Activated T-helper 1 cell treated with anti-CD3 and anti-CD28 coated beads, Interleukin-12 subunit alpha, Interleukin-12 subunit beta, Interleukin-2, Interleukin-4 antibody, amounts not matched to agents 30 ng/mL and 10 ng/mL and 1 ng/mL, durations not matched to agents 14 hours and 24 hours and 36 hours (primary cell): Measurements from ENCODE around the gene HSPG2. TPM values are rescaled to one million over a fixed set of nuclear protein-coding genes. Genes with fewer than 3 reads are reported as not detected.
A peak's percentile ranks its signal among the peaks of the same experiment; 100 is the strongest.

Source experiments
- DNase-seq: peaks from one replicate; pipeline ENCODE4 v3.0.0; 2021; ENCODE audit warnings: low spot score
- H3K27ac Mint-ChIP-seq: one replicate; pipeline ENCODE4 v1.8.0; 2021; ENCODE audit warnings: mild to moderate bottlenecking, mixed read lengths
- H3K27me3 Mint-ChIP-seq: one replicate; pipeline ENCODE4 v1.8.0; 2022; ENCODE audit warnings: mild to moderate bottlenecking, moderate library complexity, mixed read lengths; ENCODE audit not compliant: insufficient read depth
- H3K36me3 Mint-ChIP-seq: one replicate; pipeline ENCODE4 v1.8.0; 2021; ENCODE audit warnings: low read depth, mixed read lengths
- H3K4me1 Mint-ChIP-seq: one replicate; pipeline ENCODE4 v1.8.0; 2021; ENCODE audit warnings: low read depth, mixed read lengths
- H3K4me3 Mint-ChIP-seq: one replicate; pipeline ENCODE4 v1.8.0; 2021; ENCODE audit warnings: mild to moderate bottlenecking, moderate library complexity, mixed read lengths
- H3K9me3 Mint-ChIP-seq: one replicate; pipeline ENCODE4 v1.8.0; 2021; ENCODE audit warnings: mixed read lengths
- intact Hi-C: fragments of 100-400 bp; cut with micrococcal nuclease; formaldehyde crosslinking; loops from one replicate; pipeline ENCODE4 v1.15.1; 2024
- total RNA-seq: library from RNA; stranded (reverse); gene quantifications from 2 replicates; pipeline ENCODE4 v1.2.3, GENCODE V29; 2022

The HSPG2 gene
- total RNA-seq, 1 donor from 2014 or later = 2.4 TPM

DNA sequence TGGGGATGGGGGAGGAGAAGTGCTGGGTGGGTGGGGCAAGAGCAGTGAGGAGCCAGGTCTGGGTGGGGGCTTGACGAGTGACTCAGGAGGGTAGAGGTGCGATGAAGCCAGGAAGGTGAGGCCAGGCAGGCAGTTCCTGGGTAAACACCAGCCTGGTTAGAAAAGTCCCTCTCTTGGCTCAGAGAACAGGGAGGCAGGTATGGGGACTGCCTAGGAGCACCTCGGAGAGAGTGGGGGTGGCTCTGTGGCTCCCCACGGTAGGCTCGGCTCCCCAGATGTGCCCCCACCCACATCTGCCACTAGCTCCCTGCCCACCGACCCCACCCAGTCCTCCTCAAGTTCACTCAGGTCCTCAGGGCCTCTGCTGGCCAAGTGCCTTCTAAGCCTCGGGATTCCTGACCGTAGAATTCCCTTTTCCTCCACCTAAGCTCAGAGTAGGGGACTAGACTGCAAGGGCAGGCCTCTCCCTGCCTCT is 1.2 kb downstream of the HSPG2 start:
- Mint-ChIP-seq H3K4me3 (peak overlapping the region; percentile 67), H3K9me3 (no peaks in the 10 kb centered on the region), H3K4me1 (peaks cover 11% of the 10 kb centered on the region), H3K27me3 (peaks cover 22% of the 10 kb centered on the region), H3K27ac (no peak overlapping the region), H3K36me3 (no peaks in the 10 kb centered on the region)
- intact Hi-C loops = loop anchor here (2.0 kb wide), 1 partner anchor 29 kb away; no protein-coding TSS in a partner anchor
- DNase-seq = no peak

- Mint-ChIP-seq H3K4me1 (peaks cover 11% of the 10 kb centered on the region), H3K4me3 (peak overlapping the region; percentile 37), H3K9me3 (no peaks in the 10 kb centered on the region), H3K36me3 (no peaks in the 10 kb centered on the region), H3K27ac (no peak overlapping the region), H3K27me3 (peaks cover 22% of the 10 kb centered on the region)
- intact Hi-C loops = no loop called here
- no peak for DNase-seq
Observed at GRCh38 chr1:21935393-21935804, 1.7 kb downstream of the HSPG2 start.

DNA sequence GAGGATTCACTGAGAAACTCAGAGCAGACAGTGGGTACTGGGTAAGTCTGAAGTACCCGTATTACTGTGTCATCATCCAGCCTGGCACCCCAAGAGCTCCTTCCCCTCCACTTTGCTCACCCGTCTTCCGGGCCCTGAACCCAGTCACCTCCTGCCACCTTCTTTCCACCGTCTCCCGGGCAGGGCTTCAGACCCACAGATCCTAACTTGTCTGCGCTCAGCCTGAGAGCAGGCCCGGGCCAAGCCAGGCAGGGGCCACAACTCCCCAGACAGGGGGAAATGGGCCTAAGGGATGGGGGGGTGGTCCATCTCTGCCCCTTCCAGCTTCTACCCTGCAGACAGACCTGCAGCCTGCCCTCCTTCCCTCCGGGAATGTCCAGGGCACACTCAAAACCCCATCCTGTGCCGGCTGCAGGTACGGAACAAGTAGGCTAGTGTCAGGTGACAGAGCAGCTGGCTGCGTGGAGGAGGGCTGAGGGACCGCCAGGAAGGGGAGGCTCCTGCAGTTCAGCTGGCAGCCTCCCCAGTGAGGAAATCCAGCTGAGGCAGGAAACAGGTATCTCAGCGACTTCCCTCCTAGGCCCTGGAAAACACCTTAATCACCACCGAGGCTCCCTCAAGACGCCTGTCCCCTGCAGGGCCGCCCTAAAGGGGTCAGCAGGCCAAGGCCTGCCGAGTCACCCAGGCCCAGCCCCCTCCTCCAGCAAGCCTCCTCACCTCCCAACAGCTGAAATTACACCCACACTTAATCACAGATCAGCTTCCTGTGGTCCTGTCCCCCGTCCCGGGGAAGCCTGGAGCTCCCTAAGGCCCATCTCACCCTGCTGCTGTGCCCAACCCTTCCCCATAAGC is 3.5 kb downstream of the HSPG2 start:
- H3K9me3 Mint-ChIP-seq = no peaks in the 10 kb centered on the region
- intact Hi-C loops = no loop called here
- H3K4me1 Mint-ChIP-seq = peaks cover 11% of the 10 kb centered on the region
- peaks cover 17% of the 10 kb centered on the region for H3K27me3 Mint-ChIP-seq
- H3K36me3 Mint-ChIP-seq = no peaks in the 10 kb centered on the region
- peak overlapping the region; percentile 34 for H3K27ac Mint-ChIP-seq
- DNase-seq = no peak
- H3K4me3 Mint-ChIP-seq = no peak overlapping the region

GRCh38 chr1:21932127-21932526 is 5.0 kb downstream of the HSPG2 start:
- H3K9me3 Mint-ChIP-seq = no peaks in the 10 kb centered on the region
- H3K4me1 Mint-ChIP-seq = peaks cover 5% of the 10 kb centered on the region
- H3K4me3 Mint-ChIP-seq = no peak overlapping the region
- H3K36me3 Mint-ChIP-seq = no peaks in the 10 kb centered on the region
- H3K27me3 Mint-ChIP-seq = peaks cover 9% of the 10 kb centered on the region
- H3K27ac Mint-ChIP-seq = no peak overlapping the region
- no peak for DNase-seq
- intact Hi-C loops = no loop called here

DNA sequence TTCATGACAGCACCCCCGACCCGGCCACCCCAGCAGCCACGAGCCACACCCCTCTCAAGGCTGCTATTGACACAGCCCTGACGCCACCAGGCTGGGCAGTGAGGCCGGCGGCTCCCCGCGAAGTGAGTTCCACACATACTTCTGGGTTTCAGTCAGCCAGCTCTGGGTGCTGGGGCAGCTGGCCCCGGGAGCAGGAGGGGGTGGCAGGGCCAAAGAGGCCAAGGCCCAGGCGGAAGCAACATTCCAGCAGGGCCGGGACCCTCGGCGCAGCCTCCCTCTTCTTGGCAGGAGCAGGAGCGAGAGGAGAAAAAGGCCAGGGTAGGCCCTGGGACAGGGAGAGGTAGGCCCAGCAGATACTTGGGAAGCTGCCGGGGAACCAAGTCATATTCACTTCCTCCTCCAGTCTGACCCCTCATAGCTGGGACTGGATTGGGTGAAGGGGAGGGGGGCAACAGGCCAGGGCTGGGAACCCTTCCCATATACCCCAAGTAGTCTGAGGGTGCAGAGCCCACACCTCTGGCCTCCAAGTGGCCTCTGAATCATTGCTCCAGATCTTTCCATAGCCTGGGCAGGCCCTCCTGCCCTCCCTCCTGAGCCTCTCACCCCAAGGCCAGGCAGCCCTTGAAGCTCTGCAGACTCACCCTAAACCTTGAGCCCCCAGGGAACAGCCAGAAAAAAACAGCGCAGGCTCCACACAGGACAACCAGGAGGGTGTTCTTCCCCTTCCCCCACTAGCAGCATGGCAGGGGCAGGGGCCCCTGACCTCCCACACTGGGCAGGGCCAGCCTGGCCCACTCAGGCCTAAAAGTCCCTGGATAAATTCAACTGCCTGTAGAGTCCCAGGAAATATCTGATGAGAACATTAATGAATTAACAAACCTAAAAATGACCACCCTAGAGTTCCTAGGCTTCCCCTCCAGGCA is 5.7 kb downstream of the HSPG2 start:
- Mint-ChIP-seq H3K9me3 (no peaks in the 10 kb centered on the region), H3K4me3 (no peak overlapping the region), H3K27ac (no peak overlapping the region), H3K36me3 (no peaks in the 10 kb centered on the region), H3K4me1 (peaks cover 5% of the 10 kb centered on the region), H3K27me3 (peaks cover 9% of the 10 kb centered on the region)
- intact Hi-C loops = no loop called here
- no peak for DNase-seq

- H3K4me3 Mint-ChIP-seq = no peak overlapping the region
- peaks cover 5% of the 10 kb centered on the region for H3K4me1 Mint-ChIP-seq
- H3K9me3 Mint-ChIP-seq = no peaks in the 10 kb centered on the region
- no peak overlapping the region for H3K27ac Mint-ChIP-seq
- no peak for DNase-seq
- intact Hi-C loops = no loop called here
- H3K36me3 Mint-ChIP-seq = no peaks in the 10 kb centered on the region
- peaks cover 5% of the 10 kb centered on the region for H3K27me3 Mint-ChIP-seq
Observed at GRCh38 chr1:21930629-21931170, 6.4 kb downstream of the HSPG2 start.

GRCh38 chr1:21930080-21930571 is 7.0 kb downstream of the HSPG2 start:
- H3K9me3 Mint-ChIP-seq = no peaks in the 10 kb centered on the region
- H3K27me3 Mint-ChIP-seq = no peaks in the 10 kb centered on the region
- no peak overlapping the region for H3K4me3 Mint-ChIP-seq
- intact Hi-C loops = no loop called here
- H3K4me1 Mint-ChIP-seq = peaks cover 5% of the 10 kb centered on the region
- no peak for DNase-seq
- H3K36me3 Mint-ChIP-seq = no peaks in the 10 kb centered on the region
- H3K27ac Mint-ChIP-seq = no peak overlapping the region

DNA sequence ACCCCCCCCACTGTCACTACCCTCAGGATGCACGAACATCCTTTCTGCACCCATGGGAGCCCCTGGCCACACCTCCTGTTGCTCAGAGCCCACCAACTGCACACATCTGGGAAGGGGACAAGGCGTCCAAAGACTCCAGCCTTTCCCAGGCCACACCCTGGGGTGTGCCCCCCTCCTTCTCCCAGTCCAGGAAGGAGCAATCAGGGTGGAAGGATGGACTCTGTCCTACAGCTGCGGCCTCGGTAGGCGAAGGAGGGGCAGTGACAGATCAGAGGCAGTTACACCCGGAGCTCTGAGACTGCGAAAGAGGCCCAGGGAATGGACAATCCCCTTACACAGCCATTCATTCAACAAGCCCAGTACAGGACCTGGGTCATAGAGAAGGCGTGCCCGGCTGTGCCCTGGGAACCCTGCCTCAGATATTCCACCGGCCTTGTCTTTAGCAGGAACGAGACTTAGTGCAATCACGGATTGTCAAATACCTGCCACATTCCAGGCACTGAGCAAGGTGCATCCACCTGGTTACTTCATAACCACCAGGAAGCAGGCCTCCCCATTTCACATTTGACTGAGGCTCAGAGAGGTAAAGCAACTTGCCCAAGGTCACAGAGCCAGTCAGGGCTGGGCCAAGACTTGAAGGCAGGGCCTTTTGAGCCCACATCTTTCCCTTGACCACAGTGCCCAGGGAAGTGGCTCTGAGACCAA is 9.4 kb downstream of the HSPG2 start:
- no peaks in the 10 kb centered on the region for H3K9me3 Mint-ChIP-seq
- no peak for DNase-seq
- H3K27me3 Mint-ChIP-seq = no peaks in the 10 kb centered on the region
- no peak overlapping the region for H3K4me3 Mint-ChIP-seq
- H3K36me3 Mint-ChIP-seq = no peaks in the 10 kb centered on the region
- no peak overlapping the region for H3K27ac Mint-ChIP-seq
- no peaks in the 10 kb centered on the region for H3K4me1 Mint-ChIP-seq
- intact Hi-C loops = no loop called here

- Mint-ChIP-seq H3K36me3 (no peaks in the 10 kb centered on the region), H3K4me3 (no peak overlapping the region), H3K4me1 (no peaks in the 10 kb centered on the region), H3K27me3 (no peaks in the 10 kb centered on the region), H3K9me3 (no peaks in the 10 kb centered on the region), H3K27ac (no peak overlapping the region)
- intact Hi-C loops = no loop called here
- no peak for DNase-seq
Observed at GRCh38 chr1:21926814-21927532, 10.1 kb downstream of the HSPG2 start.

DNA sequence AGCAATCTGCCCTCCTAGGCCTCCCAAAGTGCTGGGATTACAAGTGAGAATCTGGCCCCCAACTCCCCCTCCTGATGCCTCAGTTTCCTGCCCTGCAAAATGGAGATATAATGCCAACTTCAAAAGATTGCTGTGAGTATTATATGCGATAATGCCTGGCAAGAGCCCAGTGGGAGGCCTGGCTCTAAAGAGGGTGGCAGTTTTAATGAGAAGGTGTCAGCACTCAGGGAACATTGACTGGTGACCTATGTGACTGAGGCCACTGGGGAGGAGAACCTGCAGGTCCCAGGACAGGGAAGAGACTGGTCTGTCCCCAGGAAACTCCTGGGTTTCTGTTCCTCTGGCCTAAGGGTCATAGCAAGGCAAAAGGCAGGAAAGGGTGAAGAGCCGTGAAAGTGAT is 11.0 kb downstream of the HSPG2 start:
- Mint-ChIP-seq H3K4me3 (no peak overlapping the region), H3K27ac (no peak overlapping the region)
- no peak for DNase-seq

GRCh38 chr1:21925334-21925940 is 11.7 kb downstream of the HSPG2 start:
- no peaks in the 10 kb centered on the region for H3K27me3 Mint-ChIP-seq
- no peak for DNase-seq
- intact Hi-C loops = no loop called here
- no peak overlapping the region for H3K27ac Mint-ChIP-seq
- no peak overlapping the region for H3K4me3 Mint-ChIP-seq
- no peaks in the 10 kb centered on the region for H3K9me3 Mint-ChIP-seq
- no peaks in the 10 kb centered on the region for H3K36me3 Mint-ChIP-seq
- no peaks in the 10 kb centered on the region for H3K4me1 Mint-ChIP-seq

More for the DNA sequence above, 11.0 kb downstream of the HSPG2 start:
- Mint-ChIP-seq H3K4me1 (no peaks in the 10 kb centered on the region), H3K9me3 (no peaks in the 10 kb centered on the region), H3K36me3 (no peaks in the 10 kb centered on the region), H3K27me3 (no peaks in the 10 kb centered on the region)
- intact Hi-C loops = no loop called here
